Kidney glomerular epithelial cell (primary cell): Measurements from ENCODE around the gene PBX3.

Experiments
- DNase-seq: peaks from one replicate; lab custom pipeline; 2025; lab: John Stamatoyannopoulos, UW

The PBX3 gene

DNA sequence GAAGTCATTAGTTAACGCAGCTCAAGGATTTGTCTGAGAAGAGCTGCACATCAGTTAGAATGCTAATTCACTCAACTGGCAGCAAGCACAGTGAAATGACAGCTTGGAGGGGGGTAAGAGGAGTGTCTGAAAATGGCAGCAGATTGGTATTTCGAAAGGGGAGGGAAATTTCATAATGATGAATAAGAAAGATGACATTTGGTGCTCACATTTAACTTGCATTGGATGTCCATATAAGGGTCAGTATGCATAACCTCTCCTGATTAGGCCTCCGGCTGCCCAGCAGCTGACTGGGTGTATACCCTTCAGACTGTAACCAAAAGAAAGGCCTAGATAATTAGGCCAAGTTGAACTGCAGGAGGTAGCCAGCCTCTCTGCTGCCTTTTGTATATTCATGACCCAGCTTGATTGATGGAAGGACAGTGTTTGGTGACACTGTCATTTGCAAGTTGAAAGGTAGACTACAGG is 131.0 kb downstream of the PBX3 start:
- DNase-seq, result no peak

DNA sequence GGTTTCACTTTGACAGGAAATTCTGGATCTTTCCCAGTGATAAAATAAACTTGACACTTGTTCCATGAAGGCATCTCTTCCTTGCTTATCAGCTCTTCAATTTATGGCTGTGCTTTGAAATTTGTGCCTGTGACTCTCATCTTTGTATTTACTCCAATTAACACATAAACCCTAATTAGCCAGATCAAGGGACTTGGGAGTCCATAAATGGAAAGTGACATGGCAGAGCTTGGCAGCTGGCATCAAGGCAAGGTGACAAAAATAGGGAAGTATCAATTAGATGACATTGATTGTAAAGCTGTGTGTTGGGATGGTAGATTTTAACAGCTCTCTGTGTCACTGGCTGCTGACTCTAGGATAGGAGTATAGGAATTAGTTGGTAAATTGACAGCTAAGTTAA is 133.9 kb downstream of the PBX3 start:
- DNase-seq, result no peak

DNA sequence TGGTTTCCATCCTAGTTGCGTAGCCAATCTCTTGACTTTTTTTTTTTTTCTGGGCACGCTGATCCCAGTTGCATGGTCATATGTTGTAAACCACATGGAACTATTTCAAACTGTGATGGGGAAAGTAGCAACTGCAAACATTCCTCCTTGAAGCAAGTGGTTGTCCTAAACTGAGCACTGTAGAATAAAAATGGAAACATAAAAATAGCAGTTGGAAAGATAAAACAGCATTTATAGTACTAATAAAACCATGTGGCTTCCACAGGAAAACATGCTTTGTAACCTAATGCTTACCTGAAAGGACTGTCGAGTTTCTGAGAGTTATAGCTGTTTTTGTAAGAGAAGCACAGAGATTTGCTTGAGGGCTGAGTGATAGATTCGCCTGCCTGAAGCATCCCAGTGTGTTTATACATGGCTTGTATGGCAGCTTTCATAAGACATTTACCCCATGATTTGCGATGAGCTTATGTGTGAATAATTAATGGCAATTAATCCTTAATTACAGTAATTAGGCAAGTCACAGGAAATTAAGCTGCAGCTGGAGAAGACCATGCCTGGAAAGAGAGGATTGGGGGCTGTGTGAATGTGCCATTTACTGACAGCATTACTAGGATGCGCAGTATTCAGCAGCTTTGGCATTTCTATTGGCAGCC is 136.5 kb downstream of the PBX3 start:
- no peak for DNase-seq

DNA sequence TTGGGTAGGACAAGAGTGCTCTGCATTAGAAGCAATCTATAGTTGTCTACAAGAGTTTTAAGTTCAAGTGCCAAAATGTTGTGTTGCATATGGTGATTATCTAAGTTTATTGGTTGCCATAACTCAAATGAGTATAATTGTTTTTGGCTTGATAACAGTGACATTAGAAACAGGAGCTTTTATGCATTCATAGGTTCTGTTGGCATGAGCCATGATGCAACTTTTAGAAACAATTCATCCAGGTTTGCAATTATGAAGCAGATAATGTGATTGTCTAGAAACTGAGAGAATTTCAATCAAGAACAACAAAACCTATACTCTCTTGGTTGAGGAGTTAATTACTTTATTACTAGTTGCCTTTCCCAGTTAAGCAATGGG is 137.0 kb downstream of the PBX3 start:
- DNase-seq, result no peak

DNA sequence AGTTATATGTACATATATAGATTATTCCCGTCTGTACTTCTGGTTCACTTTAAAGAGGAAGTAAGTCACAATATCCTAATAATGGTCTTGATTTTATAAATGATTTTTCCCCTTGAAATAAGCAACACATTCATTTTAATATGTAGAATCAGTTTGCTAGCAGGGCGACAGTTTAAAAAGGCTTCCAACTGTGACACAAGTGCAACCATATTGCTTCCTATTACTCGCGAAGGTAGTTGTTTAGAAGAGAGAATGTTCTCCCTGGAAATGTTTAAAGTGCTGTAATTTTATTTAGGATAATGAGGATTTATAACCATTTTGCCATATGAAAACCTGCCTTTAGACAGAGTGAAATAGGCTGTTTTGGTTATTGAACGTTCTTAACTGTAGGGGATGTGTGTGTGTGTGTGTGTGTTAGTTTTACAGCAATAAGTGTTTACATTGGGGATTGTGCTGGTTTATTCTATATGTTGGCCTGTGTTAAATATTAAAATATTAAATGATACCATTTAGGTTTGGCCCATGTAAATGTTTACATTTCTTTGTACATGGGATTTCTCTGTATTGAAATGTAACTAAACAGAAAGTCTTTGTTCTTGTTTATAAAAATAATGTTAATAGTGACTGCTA is 138.3 kb downstream of the PBX3 start:
- no peak for DNase-seq

DNA sequence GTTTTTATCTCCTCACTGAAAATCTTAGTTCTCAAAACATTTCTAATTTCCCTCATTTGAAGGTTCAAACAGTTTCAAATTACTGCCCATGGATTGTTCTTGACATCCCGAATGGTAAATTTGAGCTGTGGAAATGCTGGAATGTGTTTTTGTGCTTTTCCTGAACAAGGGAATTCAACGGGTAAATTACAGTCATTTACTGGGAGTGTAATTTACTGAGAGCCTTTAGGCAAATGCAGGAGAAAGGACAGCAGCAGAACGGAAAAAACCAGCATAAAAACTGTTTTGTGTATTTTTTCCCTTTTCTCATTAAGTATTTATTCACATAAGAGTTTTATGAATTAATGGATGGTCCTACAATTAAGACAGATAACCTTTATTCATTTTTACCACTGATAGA is 139.2 kb downstream of the PBX3 start:
- no peak for DNase-seq

DNA sequence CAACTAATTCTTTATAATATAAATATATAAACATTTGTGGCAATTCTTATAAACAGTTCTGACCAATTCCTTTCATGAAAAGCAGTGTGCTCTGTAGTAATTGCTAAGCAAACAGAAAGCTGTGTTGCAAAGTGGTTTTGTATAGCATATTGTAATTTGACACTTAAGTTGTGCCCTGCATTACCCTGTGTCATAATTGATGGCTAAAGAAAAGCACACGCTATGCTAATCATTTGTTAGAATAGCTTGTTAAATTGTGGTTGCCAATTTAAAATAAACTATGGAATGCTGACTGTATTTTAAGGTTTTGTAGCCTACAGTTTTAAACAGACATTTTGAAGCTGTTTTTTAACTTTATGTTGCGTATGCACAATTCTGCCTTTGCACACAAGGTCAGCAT is 140.0 kb downstream of the PBX3 start:
- no peak for DNase-seq

DNA sequence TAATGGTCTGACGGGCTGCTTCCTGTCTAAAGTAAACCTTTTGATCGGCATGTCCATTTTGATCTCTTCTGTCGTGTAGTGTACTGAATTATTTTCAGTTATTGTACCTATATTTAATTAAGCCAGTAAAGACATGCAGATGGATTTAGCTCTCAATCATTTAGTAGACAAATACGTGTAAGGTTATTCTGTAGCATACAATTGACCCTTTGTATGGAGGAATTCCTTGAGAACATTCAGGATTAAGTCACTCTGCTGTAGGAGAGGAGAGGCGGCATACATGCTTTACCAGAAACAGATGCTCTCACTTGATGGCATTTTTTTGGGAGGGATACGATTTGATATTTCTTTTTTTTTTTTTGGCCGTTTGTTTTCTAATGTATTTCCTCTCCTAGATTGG is 141.0 kb downstream of the PBX3 start:
- DNase-seq, result no peak

DNA sequence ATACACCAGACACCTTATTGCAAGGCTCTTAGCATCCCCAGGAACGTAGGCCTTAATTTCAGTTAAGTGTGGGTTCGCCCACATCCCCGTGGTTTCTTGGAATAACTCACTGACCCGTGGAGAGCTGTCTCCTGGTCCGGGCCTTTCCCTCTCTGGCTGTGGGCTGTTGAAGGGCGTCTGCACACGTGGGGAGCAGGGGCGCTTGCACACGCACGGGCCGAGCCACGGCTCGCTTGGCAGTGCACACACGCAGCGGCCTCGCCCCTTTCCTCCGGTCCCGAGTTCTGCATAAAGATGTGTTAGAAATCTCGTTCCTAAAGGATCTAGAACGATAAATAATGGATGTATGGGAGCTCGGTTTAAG is 141.9 kb downstream of the PBX3 start:
- DNase-seq, result no peak

DNA sequence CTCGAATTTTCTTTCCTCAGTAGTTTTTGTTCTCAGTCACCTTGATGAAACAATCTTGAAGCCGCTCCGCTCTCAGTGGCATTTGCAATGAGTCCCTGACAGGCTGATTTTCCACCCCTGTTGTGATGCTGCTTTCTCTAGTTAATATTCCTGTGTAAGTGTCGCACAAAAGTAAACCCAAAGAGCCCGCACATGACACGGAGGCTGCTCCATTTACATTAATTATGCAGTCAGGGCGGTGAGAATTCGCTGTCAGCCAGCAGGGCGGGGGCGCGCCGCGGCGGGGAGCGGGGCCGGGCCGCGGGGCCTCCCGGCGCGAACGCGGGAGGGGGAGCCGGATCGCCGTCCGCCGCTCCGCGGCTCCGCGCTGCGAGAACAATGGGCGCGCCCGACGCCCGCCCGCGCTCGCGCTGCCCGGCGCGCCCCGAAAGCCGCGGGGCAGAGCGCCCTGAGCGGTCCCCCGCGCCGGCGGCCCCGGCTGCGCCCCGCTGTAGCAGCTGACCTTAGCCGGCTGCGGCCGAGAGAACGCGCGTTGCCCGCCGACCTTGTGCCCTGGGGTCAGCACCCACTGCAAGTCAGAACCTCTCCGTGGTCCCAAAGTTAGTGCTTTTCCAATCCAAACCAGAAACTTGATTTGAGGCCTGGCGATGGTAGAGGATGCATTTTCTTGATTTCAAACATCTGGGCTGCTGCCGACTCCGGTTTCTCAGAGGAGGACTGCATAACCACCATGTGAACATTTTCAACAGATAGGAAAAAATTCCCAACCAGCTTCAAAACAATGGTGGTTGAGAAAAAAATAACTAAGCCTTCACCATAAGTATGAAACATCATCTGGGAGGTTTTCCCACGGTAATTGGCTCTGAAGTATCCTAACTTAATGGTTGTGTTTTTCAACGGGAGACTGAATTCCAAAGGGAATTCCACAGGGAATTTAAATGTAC is 142.6 kb downstream of the PBX3 start:
- DNase-seq, result peak; percentile 26

DNA sequence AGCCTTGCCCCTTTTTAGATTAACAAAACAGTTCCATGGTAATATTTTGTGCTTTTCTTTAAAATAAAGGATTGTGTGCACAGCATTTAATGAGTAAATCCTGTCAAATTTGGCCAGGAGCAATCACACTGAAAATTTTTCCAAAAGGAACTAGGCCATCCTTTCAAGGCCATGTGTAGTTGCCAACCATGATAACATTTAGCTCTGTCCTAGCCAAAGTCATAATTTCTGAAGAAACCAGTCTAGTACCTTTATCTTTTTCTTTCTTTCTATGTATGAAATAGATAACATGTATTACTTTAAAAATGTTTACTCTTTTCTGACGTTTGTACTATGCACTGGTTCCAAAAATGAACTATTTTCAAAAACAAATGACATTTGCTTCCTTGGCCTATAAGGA is 143.7 kb downstream of the PBX3 start:
- no peak for DNase-seq

DNA sequence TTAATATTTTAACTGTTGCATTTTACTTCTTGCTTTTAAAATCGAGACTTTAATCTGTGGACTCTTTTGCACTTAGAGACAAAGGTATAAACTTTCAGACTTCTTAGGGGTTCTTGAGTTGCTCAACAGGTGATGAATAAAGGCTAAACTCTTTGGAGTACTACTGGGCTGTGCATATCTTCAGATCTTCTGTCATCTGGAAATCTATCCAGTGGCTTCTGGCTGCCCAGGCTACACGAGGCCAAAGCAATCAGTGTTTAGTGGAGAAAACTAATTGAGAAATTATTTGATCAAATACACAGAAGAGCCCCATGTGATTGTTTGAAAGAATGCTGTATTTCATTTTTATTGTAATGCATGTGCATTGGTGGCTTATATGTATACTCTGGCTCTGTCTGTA is 146.1 kb downstream of the PBX3 start:
- no peak for DNase-seq

DNA sequence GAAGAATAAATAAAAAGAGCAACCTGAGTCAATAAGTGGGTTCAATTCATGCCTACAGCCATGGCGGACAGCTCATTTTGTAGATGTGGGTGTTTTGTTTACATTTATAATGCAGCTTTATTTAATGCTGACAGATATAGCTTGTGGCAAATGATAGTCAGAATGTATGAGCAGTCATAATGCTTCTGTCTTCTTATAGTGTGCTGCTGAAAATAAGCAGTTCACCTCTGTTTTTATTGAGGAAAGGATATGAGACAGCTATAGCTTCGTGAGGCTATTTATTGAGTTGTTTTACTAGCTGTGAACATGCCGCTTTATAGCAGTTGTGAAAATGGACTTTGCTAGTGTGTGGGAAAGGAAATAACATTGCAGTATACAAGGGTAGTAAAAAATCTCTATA is 147.4 kb downstream of the PBX3 start:
- DNase-seq, result no peak

DNA sequence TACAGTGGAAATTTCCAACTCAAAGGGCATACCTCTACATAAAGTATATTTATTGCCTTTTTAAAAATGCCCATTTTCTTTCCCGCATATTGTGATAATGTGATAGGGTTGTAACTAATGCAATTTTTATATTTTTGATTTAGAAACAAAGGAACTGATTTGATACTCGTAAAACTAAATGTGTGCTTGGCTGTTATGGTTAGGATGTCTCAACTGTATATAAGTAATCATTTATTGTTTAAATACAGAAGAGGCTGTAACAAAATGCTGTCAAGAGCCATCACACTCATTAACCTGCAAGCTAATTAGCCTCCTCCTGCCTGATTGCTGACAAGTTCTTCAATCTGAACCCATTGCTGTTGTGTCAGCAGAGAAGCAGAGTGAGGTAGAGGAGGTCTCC is 149.2 kb downstream of the PBX3 start:
- no peak for DNase-seq

DNA sequence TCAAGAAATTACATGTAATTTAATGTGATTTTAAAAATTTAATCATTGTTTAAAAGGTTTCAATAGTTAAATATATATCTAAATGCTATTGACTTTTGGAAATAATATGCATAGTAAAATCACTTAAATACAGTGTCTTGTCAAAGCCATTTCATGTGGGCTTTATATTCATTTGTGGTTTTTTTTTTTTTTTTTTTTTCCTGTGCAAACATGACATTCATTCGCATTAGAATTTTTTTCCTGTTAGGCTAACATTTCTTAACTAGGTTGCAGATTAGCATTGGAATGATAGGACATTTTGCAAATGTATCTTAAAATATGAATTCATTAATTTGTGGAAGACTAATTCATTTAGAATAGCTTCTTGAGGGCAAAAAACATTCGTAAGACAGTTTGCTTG is 149.8 kb downstream of the PBX3 start:
- DNase-seq, result no peak

DNA sequence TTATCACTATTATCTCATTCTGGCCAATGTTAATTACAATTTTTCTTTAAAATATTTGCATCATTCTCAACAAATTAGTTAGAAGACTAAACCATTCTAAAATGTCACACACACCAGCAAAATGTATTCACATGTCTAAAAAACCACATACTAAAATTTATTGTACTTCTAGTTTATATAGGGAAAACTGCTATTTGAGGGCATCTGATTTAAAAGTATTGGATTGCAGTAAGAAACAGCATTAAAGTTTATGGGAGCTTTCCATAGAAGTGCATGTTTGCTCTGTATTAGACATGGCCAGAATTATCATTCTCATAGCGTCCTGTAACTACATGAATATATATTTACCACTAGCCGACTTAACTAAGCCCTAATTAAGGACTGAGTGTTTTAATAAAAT is 150.3 kb downstream of the PBX3 start:
- no peak for DNase-seq

DNA sequence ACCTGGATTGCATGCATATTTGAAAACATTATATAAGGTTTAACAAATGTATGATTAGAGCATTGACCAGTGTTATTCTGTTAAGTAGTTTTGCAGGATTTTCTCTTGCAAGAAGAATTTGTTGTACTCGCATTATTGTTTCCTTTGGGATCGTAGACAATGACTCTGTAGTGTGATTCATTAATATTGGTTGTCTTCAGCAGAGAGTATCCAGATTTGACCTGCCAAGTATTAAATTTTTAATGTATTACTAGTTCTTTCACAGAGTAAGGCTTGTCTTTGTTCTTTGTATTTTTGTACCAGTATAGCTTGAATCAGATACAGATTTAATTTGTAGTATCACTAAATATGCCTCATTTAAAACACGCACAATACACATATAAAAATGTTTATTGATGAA is 155.0 kb downstream of the PBX3 start:
- DNase-seq, result peak; percentile 2

DNA sequence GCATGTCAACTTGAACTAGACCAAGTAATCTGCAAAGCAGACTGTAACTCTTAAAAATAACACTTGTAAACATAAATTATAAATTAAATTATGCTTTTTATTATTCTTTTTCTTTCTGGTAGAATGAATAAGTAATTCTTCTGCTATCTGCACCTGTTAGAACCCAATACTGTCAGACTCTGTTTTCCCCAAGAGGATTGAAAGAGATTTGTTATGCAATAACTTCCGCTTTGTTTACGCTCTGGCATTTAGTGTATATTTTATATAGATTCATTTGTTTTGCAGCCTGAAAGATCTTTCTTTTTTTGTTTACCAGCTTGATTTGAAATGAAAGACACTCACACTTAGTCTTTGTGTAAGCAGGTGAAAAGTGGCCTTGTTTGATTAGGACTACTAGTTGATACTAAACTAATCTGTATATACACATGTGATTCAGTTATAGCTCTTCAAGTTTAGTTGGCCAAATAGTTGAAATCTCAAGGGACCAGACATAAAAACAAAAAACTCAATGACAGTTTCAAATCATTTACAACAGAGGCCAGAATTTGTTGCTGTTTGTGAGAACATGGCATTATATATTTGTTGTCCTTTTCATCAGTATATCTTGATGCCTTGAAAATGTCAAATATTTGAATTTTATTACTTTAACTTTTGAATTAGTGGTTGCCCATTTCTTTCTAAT is 155.8 kb downstream of the PBX3 start:
- DNase-seq, result no peak

DNA sequence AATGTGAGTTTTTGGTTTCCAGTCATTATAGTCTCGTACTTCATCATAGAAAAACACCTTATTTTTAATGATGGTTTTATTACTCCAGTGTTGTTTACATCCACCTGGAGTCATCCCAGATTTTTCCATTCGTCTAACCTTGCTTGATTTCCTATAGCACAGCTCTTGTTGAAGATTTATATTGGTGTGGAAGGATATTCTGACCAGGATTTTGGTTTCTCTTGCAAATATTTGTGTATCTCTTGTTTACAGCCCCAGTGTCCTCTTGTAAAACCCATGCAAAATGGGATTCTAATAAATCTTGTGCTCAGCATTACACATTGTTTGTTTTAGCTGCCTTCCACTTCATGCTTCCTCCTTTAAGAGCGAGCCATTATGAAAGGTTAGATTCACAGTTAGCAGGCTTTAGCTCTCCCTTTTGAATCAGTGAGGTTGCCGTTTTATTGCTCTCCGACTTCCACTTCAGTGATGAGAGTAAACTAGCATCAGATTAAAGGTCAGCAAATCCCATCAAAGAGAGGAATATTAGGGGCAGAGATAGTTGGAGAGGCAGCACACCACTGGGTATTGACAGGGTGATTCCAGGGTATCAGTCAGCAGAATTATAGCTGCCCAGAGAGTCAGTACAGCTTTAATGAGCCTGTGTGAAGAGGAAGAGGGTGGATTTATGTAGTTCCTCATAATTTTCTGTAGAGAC is 157.1 kb downstream of the PBX3 start:
- DNase-seq, result no peak

DNA sequence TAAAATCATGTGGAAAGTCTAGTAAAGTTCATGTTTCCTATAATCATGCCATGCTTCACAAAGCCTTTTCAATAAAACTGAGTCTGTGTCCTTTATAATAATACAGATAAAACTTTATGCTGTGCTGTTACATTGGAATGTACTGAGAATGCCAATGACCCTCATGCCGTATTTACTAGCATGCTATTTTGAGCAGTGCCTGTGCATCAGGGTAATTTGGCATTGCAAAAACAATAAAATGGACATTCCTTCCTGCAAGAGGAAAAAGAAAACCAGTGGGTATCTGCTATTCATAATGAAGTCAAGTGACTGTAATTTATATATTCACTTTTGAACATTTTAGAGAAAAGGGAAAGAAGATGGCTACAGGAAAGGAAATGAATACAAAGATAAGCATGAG is 159.0 kb downstream of the PBX3 start:
- no peak for DNase-seq

DNA sequence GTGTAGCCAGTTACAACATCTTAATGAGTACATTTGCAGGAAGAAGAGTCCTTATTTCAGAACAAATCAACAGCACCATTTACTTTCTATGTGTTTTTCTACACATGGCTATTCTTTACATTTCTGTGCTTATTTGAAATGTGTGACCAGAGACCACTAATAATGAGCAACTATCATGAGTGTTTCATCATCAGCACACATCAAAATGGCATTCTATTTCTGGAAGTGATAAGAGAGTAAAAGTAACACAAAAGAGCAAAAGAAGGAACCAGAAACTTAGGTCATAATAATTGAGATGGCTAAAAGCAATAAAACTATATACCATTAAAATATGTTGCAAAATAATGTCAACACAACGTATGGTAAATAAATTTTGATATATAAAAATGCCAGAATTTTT is 159.7 kb downstream of the PBX3 start:
- no peak for DNase-seq

DNA sequence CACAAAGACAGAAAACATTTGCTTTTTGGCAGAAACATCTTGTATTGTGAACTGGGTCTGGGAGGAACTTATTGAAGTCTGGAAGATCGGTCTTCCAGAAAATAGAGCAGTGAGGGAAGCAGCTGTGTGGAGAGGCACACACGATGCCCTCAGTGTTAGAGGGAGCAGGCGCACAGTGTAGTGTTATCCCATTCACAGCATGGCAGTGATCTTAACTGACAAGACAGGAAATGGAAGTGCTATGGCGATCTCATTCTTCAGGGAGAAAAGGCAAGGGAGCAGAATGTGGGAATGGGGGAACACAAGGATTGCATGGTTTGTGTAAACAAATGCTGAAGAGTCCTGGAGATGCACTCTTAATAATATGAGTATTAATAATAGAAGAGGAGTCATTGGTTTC is 161.0 kb downstream of the PBX3 start:
- DNase-seq, result no peak
